ENCODE measurements around the gene FOXS1. TPM values are rescaled to one million over a fixed set of nuclear protein-coding genes. Genes with fewer than 3 reads are reported as not detected.

The FOXS1 gene
- total and polyA plus RNA-seq, 2 experiments from 2014 or later: 0.87 to 1.1 TPM

DNA sequence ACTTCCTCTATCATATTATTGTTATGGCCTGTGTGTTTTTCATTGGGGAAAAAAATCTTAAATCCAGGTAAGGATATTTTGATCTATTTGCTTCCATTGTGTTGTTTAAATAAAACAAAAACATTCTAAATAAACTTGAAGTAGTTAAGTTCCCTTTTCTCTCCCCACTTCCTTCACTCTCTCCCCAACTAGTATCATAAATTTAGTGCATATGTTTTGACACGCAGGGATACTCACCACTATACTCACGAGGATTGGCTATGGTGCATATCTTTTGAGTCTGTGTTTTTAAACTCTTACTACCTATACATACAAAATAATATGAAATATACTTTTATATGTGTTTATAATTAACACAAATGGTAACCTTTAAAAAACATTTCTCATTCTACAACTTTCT lies 30.3 kb upstream of the FOXS1 start:
- H3K36me3 ChIP-seq (replicated peaks; ENCODE audit: insufficient read depth, low read depth): no peaks in the 10 kb centered on the region
- no peaks in the 10 kb centered on the region for H3K9me2 ChIP-seq (replicated peaks; ENCODE audit: insufficient read depth)
- no peak overlapping the region for H2AFZ ChIP-seq
- no peaks in the 10 kb centered on the region for H3K9me3 ChIP-seq (ENCODE audit: low read depth)
- no peak for TF ChIP-seq EZH2 (IDR thresholded peaks at IDR 0.05; ENCODE audit: borderline replicate concordance)
- TF ChIP-seq EZH2phosphoT487 (IDR thresholded peaks at IDR 0.05; ENCODE audit: low read depth, severe bottlenecking, unreplicated experiment): no peak
- TF ChIP-seq, protein P1, sequence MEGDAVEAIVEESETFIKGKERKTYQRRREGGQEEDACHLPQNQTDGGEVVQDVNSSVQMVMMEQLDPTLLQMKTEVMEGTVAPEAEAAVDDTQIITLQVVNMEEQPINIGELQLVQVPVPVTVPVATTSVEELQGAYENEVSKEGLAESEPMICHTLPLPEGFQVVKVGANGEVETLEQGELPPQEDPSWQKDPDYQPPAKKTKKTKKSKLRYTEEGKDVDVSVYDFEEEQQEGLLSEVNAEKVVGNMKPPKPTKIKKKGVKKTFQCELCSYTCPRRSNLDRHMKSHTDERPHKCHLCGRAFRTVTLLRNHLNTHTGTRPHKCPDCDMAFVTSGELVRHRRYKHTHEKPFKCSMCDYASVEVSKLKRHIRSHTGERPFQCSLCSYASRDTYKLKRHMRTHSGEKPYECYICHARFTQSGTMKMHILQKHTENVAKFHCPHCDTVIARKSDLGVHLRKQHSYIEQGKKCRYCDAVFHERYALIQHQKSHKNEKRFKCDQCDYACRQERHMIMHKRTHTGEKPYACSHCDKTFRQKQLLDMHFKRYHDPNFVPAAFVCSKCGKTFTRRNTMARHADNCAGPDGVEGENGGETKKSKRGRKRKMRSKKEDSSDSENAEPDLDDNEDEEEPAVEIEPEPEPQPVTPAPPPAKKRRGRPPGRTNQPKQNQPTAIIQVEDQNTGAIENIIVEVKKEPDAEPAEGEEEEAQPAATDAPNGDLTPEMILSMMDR (IDR thresholded peaks at IDR 0.05; ENCODE audit: poor library complexity): no peak
- H3K4me1 ChIP-seq (ENCODE audit: insufficient read depth): peaks cover 7% of the 10 kb centered on the region
- H3K27me3 ChIP-seq: no peaks in the 10 kb centered on the region
- H3K79me2 ChIP-seq: no peaks in the 10 kb centered on the region
- no peak overlapping the region for H3K4me3 ChIP-seq
- H3K27ac ChIP-seq: no peak overlapping the region
- H3K4me2 ChIP-seq: no peak overlapping the region
- no peak for DNase-seq (ENCODE audit: low spot score)
- no peaks in the 10 kb centered on the region for H4K20me1 ChIP-seq (ENCODE audit: insufficient read depth, poor library complexity, severe bottlenecking)
- 95% methylated on average over 2 of the region's 2 CpGs for WGBS (ENCODE audit: low lambda C conversion rate, missing lambda C conversion rate)

DNA sequence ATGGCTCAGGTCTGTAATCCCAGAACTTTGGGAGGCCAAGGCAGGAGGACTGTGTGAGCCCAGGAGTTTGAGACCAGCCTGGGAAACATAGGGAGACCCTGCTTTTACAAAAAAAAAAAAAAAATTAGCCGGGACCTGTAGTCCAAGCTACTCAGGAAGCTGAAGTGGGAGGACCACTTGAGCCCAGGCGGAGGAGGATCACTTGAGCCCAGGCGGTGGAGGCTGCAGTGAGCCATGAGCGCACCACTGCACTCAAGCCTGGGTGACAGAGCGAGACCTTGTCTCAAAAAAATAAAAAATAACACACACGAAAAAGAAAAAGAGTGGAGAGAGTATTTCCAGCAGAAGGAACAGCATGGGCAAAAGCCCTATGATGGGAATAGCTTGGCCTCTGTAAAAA lies 27.0 kb upstream of the FOXS1 start:
- Histone ChIP-seq H3K27me3 (no peaks in the 10 kb centered on the region), H3K4me3 (no peak overlapping the region), H3K4me1 (ENCODE audit: insufficient read depth) (peaks cover 17% of the 10 kb centered on the region), H3K9me3 (ENCODE audit: low read depth) (no peaks in the 10 kb centered on the region), H3K79me2 (peaks cover 11% of the 10 kb centered on the region), H3K4me2 (no peak overlapping the region), H3K27ac (no peak overlapping the region), H3K9me2 (replicated peaks; ENCODE audit: insufficient read depth) (no peaks in the 10 kb centered on the region), H4K20me1 (ENCODE audit: insufficient read depth, poor library complexity, severe bottlenecking) (no peaks in the 10 kb centered on the region), H2AFZ (no peak overlapping the region), H3K36me3 (replicated peaks; ENCODE audit: insufficient read depth, low read depth) (no peaks in the 10 kb centered on the region)
- WGBS (ENCODE audit: low lambda C conversion rate, missing lambda C conversion rate): 92% methylated on average over 6 of the region's 6 CpGs
- TF ChIP-seq EZH2phosphoT487 (IDR thresholded peaks at IDR 0.05; ENCODE audit: low read depth, severe bottlenecking, unreplicated experiment) (no peak), EZH2 (IDR thresholded peaks at IDR 0.05; ENCODE audit: borderline replicate concordance) (no peak)
- DNase-seq (ENCODE audit: low spot score): no peak

DNA sequence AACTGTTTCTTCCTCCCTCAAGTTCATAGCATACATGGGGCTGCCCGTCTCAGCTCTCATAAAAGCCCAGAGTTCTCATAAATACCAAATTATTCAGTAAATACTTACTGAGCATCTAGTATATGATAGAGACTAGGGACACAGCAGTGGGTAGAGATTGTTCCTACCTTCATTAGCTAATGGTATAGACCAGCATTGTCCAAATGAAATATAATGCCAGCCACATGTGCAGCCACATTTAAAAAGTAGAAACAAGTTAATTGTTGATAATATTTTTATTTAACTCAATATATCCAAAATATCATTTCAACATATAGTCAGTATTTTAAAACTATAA lies 26.2 kb upstream of the FOXS1 start:
- H3K4me2 ChIP-seq: peak overlapping the region; percentile 93
- TF ChIP-seq EZH2 (IDR thresholded peaks at IDR 0.05; ENCODE audit: borderline replicate concordance) (no peak), EZH2phosphoT487 (IDR thresholded peaks at IDR 0.05; ENCODE audit: low read depth, severe bottlenecking, unreplicated experiment) (no peak)
- TF ChIP-seq, protein P1 (IDR thresholded peaks at IDR 0.05; ENCODE audit: poor library complexity): no peak
- H3K27ac ChIP-seq: peak overlapping the region; percentile 86
- no peaks in the 10 kb centered on the region for H3K27me3 ChIP-seq
- no peaks in the 10 kb centered on the region for H3K9me2 ChIP-seq (replicated peaks; ENCODE audit: insufficient read depth)
- H3K4me3 ChIP-seq: no peak overlapping the region
- no peak overlapping the region for H2AFZ ChIP-seq
- no peaks in the 10 kb centered on the region for H3K9me3 ChIP-seq (ENCODE audit: low read depth)
- H3K36me3 ChIP-seq (replicated peaks; ENCODE audit: insufficient read depth, low read depth): no peaks in the 10 kb centered on the region
- DNase-seq (ENCODE audit: low spot score): no peak
- H4K20me1 ChIP-seq (ENCODE audit: insufficient read depth, poor library complexity, severe bottlenecking): no peaks in the 10 kb centered on the region
- peaks cover 11% of the 10 kb centered on the region for H3K79me2 ChIP-seq
- H3K4me1 ChIP-seq (ENCODE audit: insufficient read depth): peaks cover 17% of the 10 kb centered on the region
- 84% methylated on average over 1 of the region's 1 CpG for WGBS (ENCODE audit: low lambda C conversion rate, missing lambda C conversion rate)

DNA sequence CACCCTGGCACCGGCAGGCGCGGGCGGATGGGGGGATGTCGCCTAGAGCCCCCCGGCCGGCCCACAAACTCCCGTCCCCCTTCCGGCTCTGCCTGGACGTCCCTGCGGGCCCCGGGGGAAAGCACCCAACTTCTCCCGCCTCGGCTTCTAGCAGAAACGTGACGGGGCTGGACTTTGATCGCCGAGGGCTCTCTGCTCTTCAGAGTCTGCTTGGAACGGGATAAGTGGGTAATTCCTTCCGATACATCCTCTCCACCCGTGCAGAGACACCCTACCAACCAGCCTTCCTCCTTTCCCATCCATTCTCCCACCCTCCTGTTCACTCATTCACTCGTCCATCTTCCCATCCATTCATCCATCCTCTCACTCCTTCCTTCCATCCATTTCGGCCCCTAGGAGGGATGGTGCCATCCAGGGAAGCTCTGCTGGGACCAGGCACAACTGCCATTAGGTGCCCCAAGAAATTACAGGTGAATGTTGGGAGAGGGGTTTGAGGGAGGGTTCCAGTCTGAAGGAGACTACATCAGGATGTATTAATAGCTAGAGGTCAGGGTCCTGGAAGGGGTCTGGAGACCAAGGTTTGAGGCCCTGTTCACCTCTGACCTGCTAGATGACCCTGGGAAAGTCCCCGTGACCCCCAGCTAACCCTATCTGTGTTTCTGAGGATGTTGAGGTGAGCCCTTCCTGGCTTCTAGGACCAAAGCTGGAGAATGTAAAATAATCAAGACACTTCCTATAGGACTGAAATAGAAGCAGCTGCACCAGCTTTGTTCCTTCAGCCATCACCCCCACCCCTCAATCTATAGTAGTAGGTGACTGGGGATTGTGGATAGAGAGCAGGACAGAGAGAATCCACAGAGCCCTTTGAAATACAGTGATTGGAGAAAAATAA lies 25.6 kb upstream of the FOXS1 start:
- Histone ChIP-seq H3K36me3 (replicated peaks; ENCODE audit: insufficient read depth, low read depth) (no peaks in the 10 kb centered on the region), H3K79me2 (peaks cover 11% of the 10 kb centered on the region), H4K20me1 (ENCODE audit: insufficient read depth, poor library complexity, severe bottlenecking) (no peaks in the 10 kb centered on the region), H3K4me3 (peak overlapping the region; percentile 80), H3K9me2 (replicated peaks; ENCODE audit: insufficient read depth) (no peaks in the 10 kb centered on the region), H3K9me3 (ENCODE audit: low read depth) (no peaks in the 10 kb centered on the region), H3K4me1 (ENCODE audit: insufficient read depth) (peaks cover 17% of the 10 kb centered on the region), H3K4me2 (peak overlapping the region; percentile 93), H3K27ac (peak overlapping the region; percentile 86), H3K27me3 (no peaks in the 10 kb centered on the region), H2AFZ (peak overlapping the region; percentile 71)
- TF ChIP-seq, protein P1 (IDR thresholded peaks at IDR 0.05; ENCODE audit: poor library complexity): no peak
- TF ChIP-seq EZH2phosphoT487 (IDR thresholded peaks at IDR 0.05; ENCODE audit: low read depth, severe bottlenecking, unreplicated experiment): no peak
- no peak for TF ChIP-seq EZH2 (IDR thresholded peaks at IDR 0.05; ENCODE audit: borderline replicate concordance)
- 13% methylated on average over 13 of the region's 24 CpGs for WGBS (ENCODE audit: low lambda C conversion rate, missing lambda C conversion rate)
- DNase-seq (ENCODE audit: low spot score): peak; percentile 85
